Left renal cortex interstitium (tissue), 4 donors: ENCODE measurements around the gene GRAMD1B. TPM values are rescaled to one million over a fixed set of nuclear protein-coding genes. Genes with fewer than 3 reads are reported as not detected.
"Not testable (repeated sequence)": the region's sequence is repeated elsewhere in the genome, so short reads cannot be mapped to it uniquely, and the experiment has no call there.

Experiments used
- DNase-seq, 4 donors: peaks; one replicate each; pipeline ENCODE4 v3.0.0-alpha.2; 2013; ENCODE audit warnings: low read depth in 4 of 4, low spot score in 2 of 4, missing footprints in 1 of 4
- polyA plus RNA-seq, 4 donors: library from polyadenylated mRNA; unstranded; fragments of 120-200 nt; gene quantifications; one replicate each; pipeline ENCODE4 v1.2.1, GENCODE V29; 2013; ENCODE audit not compliant: insufficient read length in 4 of 4

The GRAMD1B gene
- polyA plus RNA-seq, 4 donors: 11.4 to 16.9 (median 13.6) TPM

DNA sequence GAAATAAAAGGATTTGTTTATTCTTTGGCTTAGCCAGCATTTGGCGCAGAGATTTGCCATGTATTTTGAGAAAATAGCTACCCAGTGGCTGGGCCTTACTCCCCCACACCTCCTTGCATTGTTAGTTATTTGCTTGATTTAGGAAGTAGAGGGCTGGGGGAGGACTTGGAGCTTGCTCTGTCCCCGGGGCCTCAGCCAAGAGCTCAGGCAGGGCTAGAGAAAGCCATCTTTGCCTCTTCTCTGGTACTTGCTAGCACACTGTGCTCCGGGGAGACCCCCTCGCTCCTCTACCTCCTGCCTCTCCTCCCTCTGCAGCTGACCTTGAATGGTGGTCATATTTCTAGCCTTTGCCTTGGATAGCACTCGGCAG is 131.3 kb downstream of the GRAMD1B start:
- peak in 1 of 4 donors; percentile 16 for DNase-seq

DNA sequence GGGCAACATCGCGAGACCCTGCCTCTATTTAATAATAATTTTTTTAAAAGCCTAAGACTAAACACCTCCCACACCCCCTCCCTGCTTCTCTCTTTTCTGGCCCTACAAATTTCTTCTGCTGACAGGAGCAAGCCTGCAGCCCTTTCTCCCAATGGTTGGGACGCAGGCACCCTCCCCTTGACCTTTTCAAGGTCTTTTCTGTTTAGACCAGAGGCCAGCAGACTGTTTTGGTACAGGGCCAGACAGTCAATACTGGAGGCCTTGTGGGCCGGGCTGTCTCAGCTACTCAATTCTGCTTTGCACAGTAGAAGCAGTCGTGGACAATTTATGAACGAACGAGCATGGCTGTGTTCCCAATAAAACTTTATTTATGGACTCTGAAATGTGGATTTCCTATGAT is 132.1 kb downstream of the GRAMD1B start:
- peak in 1 of 4 donors; percentile 38 for DNase-seq

DNA sequence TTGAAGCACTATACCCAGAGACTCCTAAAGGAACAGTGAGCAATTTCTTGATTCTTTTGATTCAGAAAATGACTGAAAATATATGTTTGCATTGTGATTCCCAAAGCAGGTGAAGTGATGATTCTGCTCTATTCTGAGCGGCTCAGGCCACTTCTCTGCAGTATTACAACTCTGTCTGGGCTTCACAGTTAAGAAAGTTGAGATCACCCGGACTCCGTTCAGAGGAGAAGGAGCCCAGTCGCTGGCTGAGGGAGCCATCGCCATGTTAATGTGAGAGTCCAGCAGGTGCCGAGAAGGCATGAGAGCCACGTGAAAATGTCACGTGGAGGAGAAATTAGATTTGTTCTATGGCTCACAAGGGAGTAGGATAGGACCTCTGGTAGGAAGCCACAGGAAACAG is 132.8 kb downstream of the GRAMD1B start:
- no peak for DNase-seq

DNA sequence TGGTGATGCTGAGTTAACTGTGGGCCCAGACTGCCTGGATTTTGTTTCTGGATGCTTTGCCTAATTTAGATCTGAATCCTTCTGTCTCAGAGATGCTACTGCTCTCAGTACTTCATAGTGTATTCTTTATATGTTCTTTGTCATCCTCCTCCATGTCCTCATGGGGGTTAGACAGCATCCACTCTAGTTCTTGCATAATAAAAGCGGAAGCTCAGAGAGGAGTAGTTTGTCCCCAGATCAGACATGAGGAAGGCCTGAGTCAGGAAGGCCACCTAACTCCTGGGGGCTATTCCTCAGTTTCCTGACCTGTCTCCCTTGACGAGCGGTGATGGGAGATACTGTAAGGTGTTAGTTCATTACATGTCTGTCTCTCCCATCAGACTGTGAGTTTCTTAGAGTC is 134.2 kb downstream of the GRAMD1B start:
- DNase-seq: no peak

GRCh38 chr11:123566852-123567251 is 136.8 kb downstream of the GRAMD1B start:
- DNase-seq: no peak

- no peak for DNase-seq
Measured at GRCh38 chr11:123567466-123567865, 137.4 kb downstream of the GRAMD1B start.

GRCh38 chr11:123568367-123568870 is 138.3 kb downstream of the GRAMD1B start:
- DNase-seq: no peak

- no peak for DNase-seq
Measured at GRCh38 chr11:123569393-123569792, 139.3 kb downstream of the GRAMD1B start.

DNA sequence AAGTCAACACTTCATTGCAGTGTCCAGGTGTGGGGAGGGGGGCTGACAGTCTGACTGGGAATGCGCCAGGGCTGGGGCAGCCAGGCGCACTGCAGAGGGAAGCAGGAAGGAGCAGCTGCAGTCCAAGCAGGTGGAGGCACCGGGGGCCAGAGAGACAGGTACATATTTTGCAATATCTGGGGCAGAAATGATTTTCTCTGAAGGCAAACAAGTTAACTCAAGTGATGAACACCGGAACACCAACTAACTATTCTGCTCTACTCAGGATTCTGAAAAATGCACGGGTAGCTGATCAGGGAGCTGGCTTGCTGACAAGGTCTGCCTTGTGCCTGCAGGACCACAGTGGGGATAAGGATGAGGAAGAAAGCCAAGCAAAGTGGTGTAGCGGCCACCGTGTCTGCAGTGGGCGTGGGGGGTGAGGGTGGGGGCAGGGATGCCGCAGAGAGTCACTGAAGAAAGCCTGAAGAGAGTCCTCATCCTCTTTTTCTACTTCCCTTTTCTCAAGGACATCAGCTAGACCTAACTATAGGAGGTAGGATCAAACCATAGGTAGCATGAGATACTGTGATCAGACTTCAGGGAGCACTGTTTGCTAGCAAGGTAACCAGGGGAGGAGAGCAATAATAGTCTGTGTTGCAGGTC is 141.0 kb downstream of the GRAMD1B start:
- DNase-seq: no peak

GRCh38 chr11:123572791-123573190 is 142.7 kb downstream of the GRAMD1B start:
- DNase-seq: not testable (repeated sequence)

- DNase-seq: no peak
Measured at GRCh38 chr11:123573286-123573685, 143.2 kb downstream of the GRAMD1B start.

- DNase-seq: no peak
Measured at GRCh38 chr11:123575441-123575840, 145.4 kb downstream of the GRAMD1B start.

- DNase-seq: no peak
Measured at GRCh38 chr11:123576082-123576481, 146.0 kb downstream of the GRAMD1B start.

DNA sequence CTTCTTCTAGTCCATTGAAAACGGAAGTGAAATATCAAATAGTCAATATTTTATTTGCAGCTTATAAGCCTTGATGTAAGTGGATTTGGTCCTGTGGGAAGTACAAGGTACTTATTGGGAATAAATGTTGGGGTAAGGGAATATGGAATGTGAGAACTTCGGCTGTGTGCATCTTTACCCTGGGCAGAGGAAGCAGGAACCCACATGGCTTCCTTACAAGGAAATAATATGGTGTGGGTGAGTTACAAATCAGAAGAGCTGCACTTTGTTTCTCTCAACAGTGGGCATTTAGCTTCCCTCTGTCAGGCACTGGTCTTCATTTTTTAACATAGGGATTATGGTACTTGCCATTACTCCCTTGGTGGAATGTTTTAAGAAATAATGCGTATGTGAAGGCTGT is 146.4 kb downstream of the GRAMD1B start:
- DNase-seq: no peak

- DNase-seq: peak in 1 of 4 donors; percentile 27
Measured at GRCh38 chr11:123577081-123577598, 147.1 kb downstream of the GRAMD1B start.

- no peak for DNase-seq
Measured at GRCh38 chr11:123578778-123579481, 148.9 kb downstream of the GRAMD1B start.

DNA sequence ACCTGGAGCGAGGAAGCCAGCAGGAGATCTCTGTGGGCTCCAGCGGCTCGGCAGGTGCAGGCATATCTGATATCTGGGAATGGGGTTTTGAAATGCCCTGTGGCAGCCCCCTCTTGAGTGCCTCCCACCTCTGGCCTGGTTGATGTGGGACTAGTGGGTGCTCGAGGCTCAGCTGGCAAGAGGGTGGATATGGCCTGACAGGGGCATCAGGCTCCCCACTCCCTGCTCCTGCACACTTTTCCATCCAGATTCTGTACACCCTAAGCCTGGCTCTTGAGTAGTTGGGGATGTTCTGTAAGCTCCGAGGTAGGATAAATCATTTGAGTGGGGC is 149.4 kb downstream of the GRAMD1B start:
- DNase-seq: no peak

- DNase-seq: no peak
Measured at GRCh38 chr11:123580137-123580536, 150.1 kb downstream of the GRAMD1B start.

DNA sequence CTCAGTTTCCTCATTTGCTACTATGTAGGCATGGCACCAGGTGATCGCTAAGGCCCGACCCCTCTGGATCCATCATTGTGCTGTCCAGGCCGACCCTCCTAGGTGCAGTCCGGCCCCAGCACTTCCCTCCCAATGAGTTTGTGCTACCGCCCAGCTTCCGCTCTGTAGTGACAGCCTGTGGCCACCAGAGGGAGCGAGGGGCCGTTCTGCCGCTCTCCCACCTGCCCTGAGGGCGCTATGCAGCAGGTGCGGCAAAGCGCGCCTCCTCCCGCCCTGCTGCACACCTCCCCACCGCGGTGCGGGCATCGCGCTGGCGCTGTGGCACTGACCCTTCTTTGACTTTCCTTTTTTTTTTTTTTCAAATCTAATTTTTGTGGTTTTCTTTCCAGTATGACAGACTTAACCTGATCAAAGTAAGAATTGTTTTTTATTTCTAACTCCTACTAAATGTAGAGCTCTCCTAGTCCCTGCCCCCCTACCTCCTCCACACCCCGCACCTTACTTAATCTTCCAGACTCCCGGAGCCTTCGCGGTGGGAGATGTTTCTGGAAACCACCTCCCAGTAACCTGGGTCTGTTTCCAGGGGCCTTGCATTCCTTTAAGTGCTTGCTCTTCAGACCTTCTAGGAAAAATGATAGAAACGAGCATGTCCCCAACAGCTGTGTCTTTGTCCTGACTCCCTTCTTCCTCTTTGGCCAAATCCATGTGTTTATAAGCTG is 150.6 kb downstream of the GRAMD1B start:
- peak in 1 of 4 donors; percentile 47 for DNase-seq

DNA sequence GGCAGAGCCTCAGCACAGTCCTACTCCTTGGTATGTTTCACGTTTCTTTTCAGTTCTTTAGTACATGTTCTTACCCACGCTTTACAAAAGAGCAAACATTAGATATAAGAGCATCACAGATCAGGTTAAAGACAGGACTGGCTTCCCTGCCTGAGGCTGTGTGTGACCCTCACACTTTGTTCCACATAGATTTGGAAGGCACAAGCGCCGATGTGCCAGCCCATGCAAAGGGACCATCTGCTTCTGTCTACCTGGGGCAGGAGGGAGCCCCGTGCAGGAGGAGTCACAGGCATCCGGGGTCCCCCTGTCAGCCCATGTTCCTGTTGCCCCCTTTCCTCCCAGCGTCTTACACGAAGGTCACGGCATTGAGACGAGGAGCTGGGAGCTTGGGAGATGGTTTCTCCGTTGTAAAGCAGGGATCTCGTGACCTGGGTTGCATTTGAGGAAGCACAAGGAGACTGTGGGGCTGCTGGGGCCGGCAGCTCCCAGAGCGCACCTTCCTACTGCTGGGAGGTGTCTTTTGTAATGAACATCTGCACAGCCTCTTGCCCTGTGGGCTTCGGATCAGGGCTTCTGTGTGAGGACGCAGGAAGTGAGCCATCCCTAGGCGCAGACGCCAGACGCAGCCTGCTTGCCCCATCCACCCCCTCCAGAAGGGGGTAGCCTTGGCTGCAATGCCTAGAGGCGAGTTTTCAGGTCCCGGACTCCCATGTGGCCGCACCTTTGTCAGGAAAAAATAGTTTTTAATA is 151.8 kb downstream of the GRAMD1B start:
- DNase-seq: no peak
